Osteocyte (in vitro differentiated cells): ENCODE data around the gene EPB41L3. TPM values are rescaled to one million over a fixed set of nuclear protein-coding genes. Genes with fewer than 3 reads are reported as not detected.

ENCODE experiments used
- DNase-seq: peaks from one replicate; pipeline ENCODE4 v3.0.0; 2021; ENCODE audit warnings: mixed read lengths; ENCODE audit not compliant: unreplicated experiment; ENCODE audit errors: extremely low spot score
- H3K27ac Mint-ChIP-seq: one replicate; pipeline ENCODE4 v1.8.0; 2021; ENCODE audit warnings: mild to moderate bottlenecking, mixed read lengths; ENCODE audit not compliant: unreplicated experiment
- H3K27me3 Mint-ChIP-seq: one replicate; pipeline ENCODE4 v1.8.0; 2021; ENCODE audit warnings: mixed read lengths; ENCODE audit not compliant: unreplicated experiment
- H3K36me3 Mint-ChIP-seq: one replicate; pipeline ENCODE4 v1.8.0; 2021; ENCODE audit warnings: mixed read lengths; ENCODE audit not compliant: unreplicated experiment
- H3K4me1 Mint-ChIP-seq: one replicate; pipeline ENCODE4 v1.8.0; 2021; ENCODE audit warnings: mixed read lengths; ENCODE audit not compliant: unreplicated experiment
- H3K4me3 Mint-ChIP-seq: one replicate; pipeline ENCODE4 v1.8.0; 2021; ENCODE audit warnings: mild to moderate bottlenecking, moderate library complexity, mixed read lengths; ENCODE audit not compliant: unreplicated experiment
- H3K9me3 Mint-ChIP-seq: one replicate; pipeline ENCODE4 v1.8.0; 2021; ENCODE audit warnings: mixed read lengths; ENCODE audit not compliant: unreplicated experiment
- total RNA-seq: library from RNA; stranded (reverse); gene quantifications from 2 replicates; pipeline ENCODE4 v1.2.1, GENCODE V29; 2021
- TF ChIP-seq, protein P1 (sequence below): fragments of 200-600 bp; sonication (generic); IDR thresholded peaks from 2 replicates; pipeline ENCODE4 v1.5.0; 2021; ENCODE audit warnings: antibody characterized with exemption, mild to moderate bottlenecking, moderate library complexity

Gene EPB41L3
- total RNA-seq, 1 donor from 2014 or later = 15.6 TPM

DNA sequence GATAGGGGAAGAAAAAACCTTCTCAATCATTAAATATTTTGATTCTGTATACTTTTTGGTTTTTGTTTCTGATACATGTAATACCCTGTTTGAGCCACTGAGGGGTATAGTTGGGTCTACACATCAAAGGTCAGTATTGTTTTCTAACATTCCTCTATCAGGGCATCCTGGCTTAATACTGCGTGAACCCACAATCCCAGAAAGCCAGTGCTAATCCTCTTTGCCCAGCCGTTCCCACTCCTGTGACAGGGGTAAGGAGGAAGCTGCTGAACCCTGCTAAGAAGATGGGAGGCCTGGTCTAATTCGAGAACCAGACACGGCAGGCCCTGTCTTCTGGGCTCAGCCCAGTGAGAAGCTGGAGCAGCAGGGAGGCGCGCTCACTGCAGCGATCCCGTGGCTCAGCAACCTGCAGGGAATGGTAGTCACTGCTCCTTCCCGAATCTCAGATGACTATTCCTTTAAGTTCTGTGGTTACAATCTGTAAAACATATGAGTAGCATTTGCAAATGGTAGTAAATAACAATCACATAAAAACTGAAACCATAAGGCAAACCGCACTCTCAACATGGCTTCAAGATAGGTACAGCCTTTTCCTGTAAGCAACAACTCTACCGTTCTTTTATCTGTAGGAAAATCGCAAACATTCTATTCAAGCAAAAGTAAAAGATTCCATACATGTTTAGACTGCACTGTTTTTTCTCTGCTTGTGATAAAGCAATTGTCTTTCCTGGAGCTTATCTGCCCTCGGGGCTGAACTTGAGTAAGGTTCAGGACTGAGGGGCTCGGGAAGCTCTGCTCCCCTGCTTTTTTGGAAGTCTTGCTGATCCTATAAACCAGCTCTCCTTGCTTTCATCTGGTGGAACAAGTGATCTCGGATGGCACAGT is 87.0 kb downstream of the EPB41L3 start:
- no peak for DNase-seq
- H3K27ac Mint-ChIP-seq = peak overlapping the region; percentile 54
- H3K4me3 Mint-ChIP-seq = peak overlapping the region; percentile 57
- H3K4me1 Mint-ChIP-seq = peaks cover 32% of the 10 kb centered on the region
- no peaks in the 10 kb centered on the region for H3K27me3 Mint-ChIP-seq
- TF ChIP-seq, protein P1, sequence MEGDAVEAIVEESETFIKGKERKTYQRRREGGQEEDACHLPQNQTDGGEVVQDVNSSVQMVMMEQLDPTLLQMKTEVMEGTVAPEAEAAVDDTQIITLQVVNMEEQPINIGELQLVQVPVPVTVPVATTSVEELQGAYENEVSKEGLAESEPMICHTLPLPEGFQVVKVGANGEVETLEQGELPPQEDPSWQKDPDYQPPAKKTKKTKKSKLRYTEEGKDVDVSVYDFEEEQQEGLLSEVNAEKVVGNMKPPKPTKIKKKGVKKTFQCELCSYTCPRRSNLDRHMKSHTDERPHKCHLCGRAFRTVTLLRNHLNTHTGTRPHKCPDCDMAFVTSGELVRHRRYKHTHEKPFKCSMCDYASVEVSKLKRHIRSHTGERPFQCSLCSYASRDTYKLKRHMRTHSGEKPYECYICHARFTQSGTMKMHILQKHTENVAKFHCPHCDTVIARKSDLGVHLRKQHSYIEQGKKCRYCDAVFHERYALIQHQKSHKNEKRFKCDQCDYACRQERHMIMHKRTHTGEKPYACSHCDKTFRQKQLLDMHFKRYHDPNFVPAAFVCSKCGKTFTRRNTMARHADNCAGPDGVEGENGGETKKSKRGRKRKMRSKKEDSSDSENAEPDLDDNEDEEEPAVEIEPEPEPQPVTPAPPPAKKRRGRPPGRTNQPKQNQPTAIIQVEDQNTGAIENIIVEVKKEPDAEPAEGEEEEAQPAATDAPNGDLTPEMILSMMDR = peak; percentile 66
- no peaks in the 10 kb centered on the region for H3K9me3 Mint-ChIP-seq
- H3K36me3 Mint-ChIP-seq = no peaks in the 10 kb centered on the region

DNA sequence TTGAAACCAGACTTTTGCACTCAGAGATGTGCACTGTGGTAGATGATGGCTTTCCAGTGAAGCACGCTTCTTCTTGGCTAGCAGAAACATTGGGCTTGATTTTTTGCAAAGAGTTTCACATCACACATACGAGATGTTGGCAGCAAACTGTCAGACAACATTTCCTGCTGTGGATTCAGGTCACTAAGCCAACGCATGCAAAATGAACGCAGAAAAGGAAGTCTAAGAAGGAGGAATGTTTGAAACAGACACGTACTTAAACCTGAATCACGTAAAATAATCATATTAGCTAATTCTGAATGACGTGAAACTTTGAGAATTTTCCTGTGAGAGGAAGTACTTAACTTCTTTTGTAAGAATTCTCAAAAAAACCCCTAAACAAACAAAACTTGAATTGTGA is 88.1 kb downstream of the EPB41L3 start:
- H3K27me3 Mint-ChIP-seq = no peaks in the 10 kb centered on the region
- H3K27ac Mint-ChIP-seq = no peak overlapping the region
- DNase-seq = no peak
- no peaks in the 10 kb centered on the region for H3K9me3 Mint-ChIP-seq
- no peak overlapping the region for H3K4me3 Mint-ChIP-seq
- H3K4me1 Mint-ChIP-seq = peaks cover 24% of the 10 kb centered on the region
- TF ChIP-seq, protein P1 = no peak
- no peaks in the 10 kb centered on the region for H3K36me3 Mint-ChIP-seq

DNA sequence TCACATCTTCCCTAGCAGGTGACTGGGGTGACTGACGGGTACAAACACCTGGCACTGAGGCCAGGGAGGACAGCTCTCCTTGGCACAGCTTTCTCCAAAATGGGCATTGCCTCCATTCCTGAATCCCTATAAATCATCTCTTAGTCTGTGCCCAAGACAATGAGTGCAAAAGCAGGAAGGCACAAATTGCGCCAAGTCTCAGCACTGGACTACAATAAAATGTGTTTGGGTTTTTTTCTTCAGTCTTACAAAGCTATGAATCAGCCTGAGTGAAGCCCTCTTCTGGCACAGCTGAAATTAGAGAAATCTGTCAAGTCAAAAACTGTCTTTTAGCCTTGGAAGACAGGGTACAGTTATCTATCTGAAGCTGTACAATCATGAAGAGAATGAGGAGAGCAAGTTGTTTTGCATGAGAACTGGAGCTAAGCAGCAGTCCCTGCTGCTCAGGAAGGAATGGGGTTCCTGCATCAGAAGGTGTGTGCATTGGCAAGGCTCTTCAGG is 90.8 kb downstream of the EPB41L3 start:
- Mint-ChIP-seq H3K4me3 (no peak overlapping the region), H3K4me1 (peaks cover 24% of the 10 kb centered on the region), H3K27me3 (no peaks in the 10 kb centered on the region), H3K36me3 (no peaks in the 10 kb centered on the region), H3K9me3 (no peaks in the 10 kb centered on the region), H3K27ac (no peak overlapping the region)
- DNase-seq = no peak
- TF ChIP-seq, protein P1 = no peak

DNA sequence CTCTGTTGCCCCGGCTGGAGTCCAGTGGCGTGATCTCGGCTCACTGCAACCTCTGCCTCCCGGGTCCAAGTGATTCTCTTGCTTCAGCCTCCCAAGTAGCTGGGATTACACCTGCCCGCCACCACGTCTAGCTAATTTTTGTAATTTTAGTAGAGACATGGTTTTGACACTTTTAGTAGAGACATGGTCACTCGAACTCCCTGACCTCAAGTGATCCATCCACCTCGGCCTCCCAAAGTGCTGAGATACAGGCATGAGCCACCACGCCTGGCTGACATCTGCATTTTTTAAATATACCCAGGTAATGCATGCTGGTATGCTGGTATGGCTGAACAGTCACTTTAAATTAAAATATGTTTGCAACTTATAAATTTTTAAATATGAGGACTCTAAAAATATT is 91.9 kb downstream of the EPB41L3 start:
- Mint-ChIP-seq H3K27me3 (no peaks in the 10 kb centered on the region), H3K27ac (no peak overlapping the region), H3K9me3 (no peaks in the 10 kb centered on the region), H3K36me3 (no peaks in the 10 kb centered on the region), H3K4me3 (no peak overlapping the region), H3K4me1 (peaks cover 15% of the 10 kb centered on the region)
- no peak for DNase-seq
- TF ChIP-seq, protein P1 = no peak

DNA sequence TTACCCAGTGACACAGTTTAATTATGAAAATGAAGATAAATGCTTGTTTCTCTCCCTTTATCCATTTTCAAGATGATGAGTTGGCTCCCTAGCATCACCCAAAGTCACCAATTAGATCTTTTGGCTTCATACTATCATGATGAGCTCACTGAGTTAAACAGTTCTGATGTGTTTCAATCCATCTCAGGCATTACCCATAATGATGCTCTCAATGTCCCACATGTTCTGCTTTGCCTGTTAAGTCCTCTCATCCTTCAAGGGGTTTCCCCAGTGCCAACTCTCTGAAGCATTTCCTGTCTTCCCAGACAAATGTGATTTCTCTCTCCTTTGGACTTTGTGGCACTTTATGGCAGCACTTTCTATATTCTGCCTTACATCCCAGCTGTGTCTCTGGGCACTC is 92.6 kb downstream of the EPB41L3 start:
- no peak for DNase-seq
- Mint-ChIP-seq H3K4me3 (no peak overlapping the region), H3K4me1 (peaks cover 7% of the 10 kb centered on the region), H3K27me3 (no peaks in the 10 kb centered on the region), H3K36me3 (no peaks in the 10 kb centered on the region), H3K27ac (no peak overlapping the region), H3K9me3 (no peaks in the 10 kb centered on the region)
- TF ChIP-seq, protein P1 = no peak
